ENCODE data around the gene ELSPBP1.

DNA sequence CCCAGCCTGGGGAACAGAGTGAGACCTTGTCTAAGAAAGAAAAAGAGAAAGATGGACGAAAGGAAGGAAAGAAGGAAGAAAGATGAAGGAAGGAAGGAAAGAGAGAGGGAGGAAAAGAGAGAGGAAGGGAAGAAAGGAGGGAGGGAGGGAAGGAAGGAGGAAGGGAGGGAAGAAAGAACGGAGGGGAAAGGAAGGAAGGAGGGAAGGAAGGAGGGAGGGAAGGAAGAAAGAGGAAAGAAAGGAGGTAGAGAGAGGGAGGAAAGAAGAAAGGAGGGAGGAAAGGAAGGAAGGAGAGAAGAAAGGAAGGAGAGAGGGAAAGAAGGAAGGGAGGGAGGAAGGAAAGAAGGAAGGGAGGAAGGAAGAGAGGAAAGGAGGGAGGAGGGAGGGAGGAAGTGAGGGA, 28.6 kb downstream of the ELSPBP1 start:
- TF ChIP-seq NANOG (IDR thresholded peaks at IDR 0.05; ENCODE audit: borderline replicate concordance), result no peak
- TF ChIP-seq, protein P1, sequence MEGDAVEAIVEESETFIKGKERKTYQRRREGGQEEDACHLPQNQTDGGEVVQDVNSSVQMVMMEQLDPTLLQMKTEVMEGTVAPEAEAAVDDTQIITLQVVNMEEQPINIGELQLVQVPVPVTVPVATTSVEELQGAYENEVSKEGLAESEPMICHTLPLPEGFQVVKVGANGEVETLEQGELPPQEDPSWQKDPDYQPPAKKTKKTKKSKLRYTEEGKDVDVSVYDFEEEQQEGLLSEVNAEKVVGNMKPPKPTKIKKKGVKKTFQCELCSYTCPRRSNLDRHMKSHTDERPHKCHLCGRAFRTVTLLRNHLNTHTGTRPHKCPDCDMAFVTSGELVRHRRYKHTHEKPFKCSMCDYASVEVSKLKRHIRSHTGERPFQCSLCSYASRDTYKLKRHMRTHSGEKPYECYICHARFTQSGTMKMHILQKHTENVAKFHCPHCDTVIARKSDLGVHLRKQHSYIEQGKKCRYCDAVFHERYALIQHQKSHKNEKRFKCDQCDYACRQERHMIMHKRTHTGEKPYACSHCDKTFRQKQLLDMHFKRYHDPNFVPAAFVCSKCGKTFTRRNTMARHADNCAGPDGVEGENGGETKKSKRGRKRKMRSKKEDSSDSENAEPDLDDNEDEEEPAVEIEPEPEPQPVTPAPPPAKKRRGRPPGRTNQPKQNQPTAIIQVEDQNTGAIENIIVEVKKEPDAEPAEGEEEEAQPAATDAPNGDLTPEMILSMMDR (conservative IDR thresholded peaks at IDR 0.05; ENCODE audit: low read depth in 2 of 2), result no peak
- no peak for TF ChIP-seq CREB1 (CRISPR knock-in tag; IDR thresholded peaks at IDR 0.05; ENCODE audit: low read depth)
- no peak for TF ChIP-seq EZH2 (IDR thresholded peaks at IDR 0.05; ENCODE audit: low read depth, unreplicated experiment)
- TF ChIP-seq STAT1 (IDR thresholded peaks at IDR 0.05; ENCODE audit: unreplicated experiment), result no peak
- TF ChIP-seq POLR2AphosphoS5 (IDR thresholded peaks at IDR 0.05; ENCODE audit: low read depth), result no peak
- no peak for TF ChIP-seq EZH2phosphoT487 (IDR thresholded peaks at IDR 0.05; ENCODE audit: unreplicated experiment)
- no peak for TF ChIP-seq REST (IDR thresholded peaks at IDR 0.05; ENCODE audit: unreplicated experiment)
